Measurements from ENCODE around the gene NUDT14.

The NUDT14 gene

DNA sequence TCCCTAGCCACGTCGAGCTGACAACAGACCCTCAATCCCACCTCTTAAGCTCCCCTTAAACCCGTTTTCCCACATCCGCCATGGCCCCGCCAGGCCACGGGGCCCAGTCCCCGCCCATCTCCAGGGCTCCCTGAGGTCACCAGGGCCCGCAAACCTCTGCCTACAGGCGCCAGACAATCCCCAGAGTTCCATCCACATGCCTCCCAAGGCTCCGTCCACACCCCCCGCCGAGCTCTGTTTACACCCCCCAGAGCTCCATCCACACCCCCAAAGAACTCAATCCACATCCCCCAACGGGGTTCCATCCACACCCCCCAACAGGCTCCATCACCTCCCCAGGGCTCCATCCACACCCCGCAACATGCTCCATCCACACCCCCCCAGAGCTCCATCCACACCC is 21.8 kb downstream of the NUDT14 start:
- DNase-seq (ENCODE audit: low read depth in 3 of 3) = no peak

DNA sequence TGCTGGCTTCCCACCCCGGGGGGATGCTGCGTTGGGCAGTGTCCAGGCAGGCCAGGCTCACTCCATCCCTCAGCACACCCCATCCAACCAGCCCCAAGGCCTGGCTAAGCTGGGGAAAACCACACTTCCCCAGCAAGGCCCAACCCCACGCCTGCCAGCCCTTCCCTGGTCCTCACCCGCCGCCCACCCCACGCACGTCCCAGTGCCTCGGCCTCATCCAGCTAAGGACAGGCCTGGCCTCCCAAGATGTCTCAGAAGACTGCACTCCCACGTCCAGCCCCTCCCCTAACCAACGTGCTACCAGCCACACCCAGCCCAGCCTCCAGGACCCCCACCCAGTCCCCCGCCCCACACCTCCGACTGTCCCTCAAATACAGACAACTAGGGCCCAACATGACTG is 22.3 kb downstream of the NUDT14 start:
- DNase-seq (ENCODE audit: low read depth in 3 of 3) = no peak

DNA sequence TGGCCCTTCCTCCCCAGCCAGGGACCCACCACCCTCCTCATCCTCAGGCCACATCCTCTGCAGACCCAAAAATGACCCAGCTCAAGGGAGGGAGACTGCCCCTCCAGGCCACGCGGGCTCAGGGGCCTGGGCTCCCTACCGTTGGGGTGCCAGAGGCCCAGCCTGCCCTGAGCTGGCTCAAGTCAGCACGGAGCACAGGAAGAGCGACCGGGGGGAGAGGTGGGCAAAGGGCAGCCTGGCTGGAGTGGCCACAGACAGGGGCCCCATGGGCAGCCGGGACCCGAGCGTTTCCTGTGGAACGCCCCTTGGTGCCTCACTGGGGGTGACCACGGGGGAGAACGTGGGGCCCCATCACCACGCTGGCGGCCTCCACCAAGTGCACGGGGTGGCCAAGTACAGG is 23.2 kb downstream of the NUDT14 start:
- DNase-seq (ENCODE audit: low read depth in 3 of 3) = no peak

DNA sequence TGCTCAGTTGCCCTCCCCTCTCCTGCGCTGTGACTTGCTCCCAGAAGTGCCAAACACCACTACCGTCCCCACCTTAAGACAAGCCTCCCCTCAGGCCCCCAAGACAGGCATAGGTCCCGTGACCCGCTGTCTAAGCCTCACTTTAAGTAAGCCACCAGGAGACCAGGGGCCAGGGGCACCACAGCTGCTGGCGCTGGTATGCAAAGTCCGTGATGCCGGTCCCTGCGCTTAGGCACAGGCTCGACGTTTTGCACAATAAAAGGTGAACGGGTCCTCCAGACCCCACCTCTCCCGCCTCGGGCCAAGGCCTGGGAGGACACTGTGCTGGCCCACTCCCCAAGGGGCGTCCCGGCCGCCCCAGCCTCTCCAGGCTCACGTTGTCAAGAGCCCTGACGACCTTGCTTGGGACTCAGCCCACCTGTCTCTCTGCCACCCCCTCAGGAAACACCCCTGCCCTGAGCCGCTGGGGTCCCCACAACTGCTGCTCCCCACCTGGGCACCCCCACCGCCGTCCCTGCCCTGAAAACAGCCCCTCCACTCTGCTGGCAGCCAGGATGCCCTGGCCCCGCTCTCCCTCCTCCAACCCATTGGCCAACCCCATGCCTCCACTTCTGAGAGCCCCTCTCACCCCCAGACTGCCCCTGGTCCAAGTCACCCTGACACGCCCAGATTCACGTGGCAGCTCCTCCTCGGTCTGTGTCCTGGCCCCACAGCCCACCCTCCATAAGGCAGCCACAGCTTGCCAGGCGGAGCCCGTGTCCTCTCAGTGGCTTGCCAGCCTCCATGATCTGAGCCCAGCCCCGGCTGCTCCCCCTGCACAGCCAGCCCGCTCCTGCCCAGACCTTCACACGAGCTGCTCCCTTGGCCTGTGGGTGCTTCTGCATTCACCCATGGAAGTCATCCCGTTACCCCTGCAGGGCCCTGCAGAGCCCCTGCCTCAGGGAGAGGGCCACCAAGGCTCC is 24.4 kb downstream of the NUDT14 start:
- no peak for DNase-seq (ENCODE audit: low read depth in 3 of 3)

DNA sequence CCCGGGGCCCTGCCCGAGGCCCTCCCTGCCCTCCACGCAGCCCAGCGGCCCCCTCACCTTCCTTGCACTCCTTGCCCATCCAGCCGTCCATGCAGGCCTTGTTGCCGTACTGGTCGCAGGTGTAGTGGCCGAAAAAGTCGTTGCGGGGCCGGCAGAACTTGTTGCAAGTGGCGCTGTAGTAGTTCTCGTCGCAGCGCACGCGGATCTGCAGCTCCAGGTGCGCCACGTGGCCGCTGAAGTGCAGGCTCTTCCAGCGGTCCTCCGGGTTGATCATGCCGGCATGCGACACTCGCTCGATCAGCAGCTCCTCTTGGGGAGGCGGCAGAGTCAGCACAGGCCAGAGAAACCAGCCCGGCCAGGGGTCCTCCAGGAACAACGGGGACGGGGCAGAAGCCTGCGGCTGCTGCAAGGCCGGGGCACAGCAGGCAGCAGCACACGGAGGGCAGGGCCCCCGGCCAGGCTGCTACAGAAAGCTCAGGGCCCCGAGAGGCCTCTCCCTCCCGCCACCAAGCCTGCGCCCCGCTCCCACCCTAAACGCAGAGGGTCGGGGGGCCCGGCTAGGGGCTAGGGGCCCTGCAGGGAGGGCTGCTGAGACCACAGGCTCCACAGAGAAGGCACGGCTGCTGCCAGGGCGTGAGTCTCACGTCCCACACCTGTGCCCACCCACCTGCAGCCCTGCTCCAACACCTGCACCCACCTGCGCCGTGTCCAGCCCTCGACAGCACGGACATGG is 25.3 kb downstream of the NUDT14 start:
- no peak for DNase-seq (ENCODE audit: low read depth in 3 of 3)

DNA sequence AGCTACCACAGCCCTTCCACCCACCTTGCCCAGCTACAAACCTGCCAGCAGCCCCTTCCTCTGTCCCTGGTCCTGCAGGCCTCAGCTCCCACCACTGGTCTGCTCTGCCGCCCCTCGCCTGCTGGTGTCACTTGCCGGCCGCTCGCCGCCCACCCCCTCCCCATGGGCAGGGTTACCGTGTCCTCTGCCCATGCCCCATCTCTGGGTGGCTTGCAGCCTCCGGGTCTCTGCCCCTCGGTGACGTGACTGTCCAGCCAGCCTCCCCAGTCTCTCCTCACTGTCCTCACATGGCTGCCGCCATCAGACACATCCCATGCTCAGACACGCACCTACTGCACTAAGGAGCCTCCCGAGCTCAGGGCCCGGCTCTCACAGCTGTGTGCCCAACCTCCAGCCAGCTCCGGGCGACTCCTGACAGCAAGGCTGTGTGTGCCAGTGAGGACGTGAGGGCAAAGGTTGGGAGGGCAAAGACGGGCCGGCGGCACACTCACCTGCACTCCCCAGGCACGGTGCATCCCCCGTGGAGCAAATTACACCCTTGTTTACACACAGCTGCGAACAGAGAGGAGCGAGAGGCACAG is 26.0 kb downstream of the NUDT14 start:
- DNase-seq (ENCODE audit: low read depth in 3 of 3) = no peak

DNA sequence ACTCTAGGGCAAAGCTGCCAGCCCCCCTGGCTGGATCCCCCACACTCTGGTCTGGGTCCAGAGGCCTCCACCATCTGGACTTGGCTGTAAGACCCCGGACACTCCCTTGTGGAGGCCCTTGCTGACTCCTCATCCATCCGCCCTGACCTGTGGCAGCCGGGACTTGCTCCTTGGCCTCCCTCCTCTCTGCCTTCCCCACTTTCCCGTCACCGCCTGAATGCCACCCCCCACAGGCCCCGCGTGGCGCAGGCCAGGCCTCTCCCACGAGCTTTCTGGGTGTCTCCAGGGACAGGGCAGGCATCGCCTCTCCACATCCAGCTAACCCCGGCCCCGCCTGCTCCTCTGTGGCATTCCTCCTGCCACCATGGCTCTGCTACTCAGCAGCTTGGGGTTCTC is 26.6 kb downstream of the NUDT14 start:
- DNase-seq (ENCODE audit: low read depth in 3 of 3) = no peak

DNA sequence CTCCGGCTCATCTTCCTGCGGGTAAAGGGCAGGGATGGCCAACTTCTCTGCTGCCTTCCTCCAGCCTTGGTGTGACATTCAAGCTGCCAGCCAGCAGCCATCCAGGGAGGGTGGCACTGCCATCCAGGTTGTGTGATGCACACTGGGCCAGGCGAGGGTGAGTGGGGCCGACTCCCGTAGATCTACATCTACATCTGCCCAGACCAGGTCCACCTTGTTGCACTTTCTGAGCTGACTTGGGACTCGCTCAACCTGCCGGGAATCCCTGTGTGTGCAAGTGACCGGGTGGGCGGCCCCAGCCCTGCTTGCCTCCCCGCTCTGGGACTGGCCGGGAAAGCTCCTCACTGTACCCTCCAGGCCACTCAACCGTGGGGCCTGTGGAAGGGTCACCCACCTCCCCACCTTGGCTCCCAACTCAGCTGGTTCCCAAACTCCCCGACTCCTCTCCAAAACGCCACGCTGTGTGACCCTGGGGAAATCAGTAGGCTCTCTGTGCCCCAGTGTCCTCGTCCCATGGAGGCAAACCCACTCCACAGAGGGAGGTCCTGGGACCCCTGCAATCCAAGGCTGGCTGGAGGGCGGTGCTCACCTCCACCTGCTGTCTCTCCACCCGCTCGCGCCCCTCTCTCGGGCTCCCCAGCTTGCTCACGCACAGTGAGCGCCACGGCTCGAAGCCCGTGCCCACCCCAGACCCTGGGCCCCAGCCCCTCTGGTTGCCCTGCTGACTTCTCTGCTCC is 27.2 kb downstream of the NUDT14 start:
- DNase-seq (ENCODE audit: low read depth in 3 of 3) = no peak

DNA sequence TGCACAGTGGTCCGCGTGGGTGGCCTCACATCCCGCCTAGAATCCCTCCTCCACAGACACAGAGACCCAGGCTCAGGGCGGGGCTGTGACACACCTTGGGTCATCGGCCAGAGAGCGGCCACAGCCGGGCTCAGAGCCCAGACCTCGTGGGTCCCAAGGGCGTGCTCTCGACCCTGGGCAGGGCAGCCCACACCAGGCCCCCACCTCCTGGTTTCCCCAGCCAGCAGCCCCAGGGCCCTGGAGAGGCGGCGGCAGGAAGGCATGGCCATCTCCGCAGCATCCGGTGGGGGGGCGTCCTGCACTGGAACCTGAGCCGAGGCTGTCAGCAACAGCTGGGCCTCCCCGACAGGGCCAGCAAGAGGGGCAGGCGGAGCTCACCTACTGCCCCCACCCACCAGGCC is 27.8 kb downstream of the NUDT14 start:
- DNase-seq (ENCODE audit: low read depth in 3 of 3) = no peak

DNA sequence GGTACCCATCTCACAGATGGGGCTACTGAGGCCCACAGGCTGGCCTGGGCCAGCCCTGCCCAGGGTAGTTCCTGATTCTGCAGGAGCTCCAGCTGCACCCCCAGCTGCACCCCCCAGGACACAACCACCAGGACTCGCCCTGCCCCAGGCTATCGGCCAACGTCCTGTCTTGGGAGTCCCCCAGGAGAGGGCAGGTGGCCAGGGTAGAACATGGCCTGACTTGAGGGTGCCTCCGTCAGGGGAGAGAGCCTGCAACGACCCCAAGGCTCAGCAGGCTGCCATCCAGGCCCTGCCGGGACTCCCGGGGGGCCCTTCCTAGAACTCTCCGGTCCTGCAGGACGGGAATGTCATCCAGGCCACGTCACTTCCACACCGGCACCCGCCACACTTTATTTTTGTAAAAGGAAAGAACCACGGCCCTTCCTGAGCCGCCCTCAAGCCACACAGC is 28.3 kb downstream of the NUDT14 start:
- DNase-seq (ENCODE audit: low read depth in 3 of 3) = no peak

DNA sequence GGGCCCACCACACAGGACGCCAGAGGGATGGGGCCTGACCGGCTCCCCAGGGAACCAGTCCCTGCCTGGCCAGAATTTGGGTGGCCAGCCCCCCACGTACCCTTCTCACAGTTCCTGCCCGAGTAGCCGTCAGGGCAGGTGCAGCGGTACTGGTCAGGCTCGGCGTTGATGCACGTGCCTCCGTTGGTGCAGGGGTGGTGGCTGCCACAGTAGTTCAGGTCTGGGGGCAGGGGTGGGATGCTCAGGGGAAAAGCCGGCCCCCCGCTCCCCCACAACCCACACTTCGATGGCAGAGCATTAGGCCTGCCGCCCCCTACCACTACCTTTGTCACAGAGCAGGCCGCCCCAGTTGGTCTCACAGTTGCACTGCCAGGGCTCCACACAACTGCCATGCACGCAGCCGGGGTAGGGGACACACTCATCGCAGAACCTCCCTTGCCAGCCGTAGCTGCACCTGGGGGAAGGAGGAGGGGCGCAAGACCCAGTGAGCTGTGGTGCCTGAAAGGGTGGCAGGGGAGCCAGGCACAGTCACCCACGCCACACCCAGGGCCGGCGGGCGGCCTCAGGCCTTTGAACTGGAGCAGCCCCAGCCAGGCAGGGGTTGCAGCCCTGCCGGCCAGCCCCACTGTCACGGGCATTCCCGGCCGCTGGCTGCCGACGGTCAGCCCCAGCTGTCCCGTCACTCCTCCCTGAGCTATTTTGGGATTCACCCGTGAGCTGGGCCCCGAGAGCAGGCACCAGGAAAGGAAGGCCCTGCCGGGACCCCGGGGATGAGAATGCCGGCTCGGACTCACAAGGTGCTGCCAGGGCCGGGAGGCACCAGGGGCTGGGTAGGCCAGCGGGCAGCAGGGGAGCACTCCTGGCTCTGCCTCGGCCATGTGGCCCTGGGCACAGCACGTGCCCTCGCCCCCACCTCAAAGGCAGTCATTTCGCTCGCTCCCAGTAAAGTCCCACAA is 29.0 kb downstream of the NUDT14 start:
- DNase-seq (ENCODE audit: low read depth in 3 of 3) = no peak

DNA sequence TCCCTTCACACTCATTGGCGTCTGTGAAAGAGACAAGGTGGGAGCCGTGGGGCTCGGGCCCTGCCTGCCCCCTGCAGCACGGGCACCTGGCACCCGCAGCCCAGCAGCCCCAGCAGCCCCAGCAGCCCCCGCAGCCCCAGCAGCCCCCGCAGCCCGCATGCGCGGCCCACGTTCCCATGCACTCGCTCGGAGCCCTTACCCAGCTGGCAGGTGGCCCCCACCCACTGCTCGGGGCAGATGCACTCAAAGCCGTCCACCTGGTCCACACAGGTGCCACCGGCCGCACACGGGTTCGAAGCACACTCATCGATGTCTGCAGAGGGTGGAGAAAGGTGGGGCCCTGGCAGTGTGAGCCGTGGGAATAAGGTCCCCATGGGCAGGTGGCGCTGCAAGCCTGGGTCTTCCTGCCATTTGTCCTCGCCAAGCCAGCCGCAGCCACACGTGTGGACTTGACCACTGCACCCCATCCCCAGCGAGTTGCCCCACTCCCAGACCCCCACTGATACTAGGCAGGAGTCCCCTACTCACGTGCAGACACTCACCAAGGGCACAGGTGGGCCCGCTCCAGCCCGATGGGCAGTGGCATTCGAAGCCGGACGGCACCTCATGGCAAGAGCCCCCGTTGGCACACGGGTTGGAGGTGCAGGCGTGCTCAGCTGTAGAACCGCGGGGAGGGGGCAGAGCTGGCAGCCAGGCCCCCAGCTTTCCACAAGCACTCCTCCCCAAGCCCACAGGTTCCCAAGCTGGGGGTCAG is 29.9 kb downstream of the NUDT14 start:
- DNase-seq (ENCODE audit: low read depth in 3 of 3) = no peak

DNA sequence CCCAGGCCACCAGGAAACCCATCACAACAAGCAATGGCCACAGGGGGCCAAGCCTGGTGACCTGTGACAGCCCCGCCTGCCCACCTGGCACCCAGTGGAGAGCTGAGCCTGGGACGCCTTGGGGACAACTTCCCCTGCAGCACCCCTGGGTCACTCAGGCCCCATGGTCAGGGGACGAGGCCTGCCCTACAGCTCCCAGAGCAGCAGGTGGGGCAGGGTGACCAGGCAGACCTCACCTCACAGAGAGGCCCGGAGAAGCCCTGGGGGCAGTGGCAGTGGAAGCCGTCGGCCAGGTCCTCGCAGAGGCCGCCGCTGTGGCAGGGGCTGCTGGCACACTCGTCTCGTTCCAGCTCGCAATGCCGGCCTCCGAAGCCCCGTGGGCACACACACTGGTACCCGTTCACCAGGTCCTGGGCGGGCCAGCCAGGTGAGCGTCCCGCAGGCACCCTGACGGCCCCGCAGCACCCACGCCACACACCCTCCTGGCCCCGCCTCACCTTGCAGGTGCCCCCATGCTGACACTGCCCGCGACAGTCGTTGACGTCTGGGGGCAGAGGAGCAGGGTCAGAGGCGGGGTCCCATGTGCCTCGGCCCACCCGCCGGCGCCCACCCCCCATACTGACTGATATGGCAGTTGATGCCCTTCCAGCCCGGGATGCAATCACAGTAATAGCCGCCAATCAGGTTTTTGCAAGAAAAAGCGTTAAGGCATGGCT is 30.6 kb downstream of the NUDT14 start:
- no peak for DNase-seq (ENCODE audit: low read depth in 3 of 3)

DNA sequence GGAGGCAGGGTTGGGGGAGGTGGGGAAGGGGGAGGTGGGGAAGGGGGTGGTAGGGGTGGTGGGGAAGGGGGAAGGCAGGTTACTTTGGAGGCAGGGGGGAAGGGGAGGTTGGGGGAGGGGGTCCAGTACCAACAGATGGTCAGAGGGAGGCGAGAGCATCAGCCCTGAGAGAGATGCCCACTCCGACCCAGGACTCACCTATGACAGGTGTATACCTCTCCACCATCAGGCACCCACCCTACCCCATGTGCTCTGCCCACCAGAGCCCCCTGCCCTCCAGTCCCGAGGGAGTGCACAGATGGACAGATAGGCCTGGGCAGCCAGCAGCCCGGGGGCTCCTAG is 31.1 kb downstream of the NUDT14 start:
- no peak for DNase-seq (ENCODE audit: low read depth in 3 of 3)

DNA sequence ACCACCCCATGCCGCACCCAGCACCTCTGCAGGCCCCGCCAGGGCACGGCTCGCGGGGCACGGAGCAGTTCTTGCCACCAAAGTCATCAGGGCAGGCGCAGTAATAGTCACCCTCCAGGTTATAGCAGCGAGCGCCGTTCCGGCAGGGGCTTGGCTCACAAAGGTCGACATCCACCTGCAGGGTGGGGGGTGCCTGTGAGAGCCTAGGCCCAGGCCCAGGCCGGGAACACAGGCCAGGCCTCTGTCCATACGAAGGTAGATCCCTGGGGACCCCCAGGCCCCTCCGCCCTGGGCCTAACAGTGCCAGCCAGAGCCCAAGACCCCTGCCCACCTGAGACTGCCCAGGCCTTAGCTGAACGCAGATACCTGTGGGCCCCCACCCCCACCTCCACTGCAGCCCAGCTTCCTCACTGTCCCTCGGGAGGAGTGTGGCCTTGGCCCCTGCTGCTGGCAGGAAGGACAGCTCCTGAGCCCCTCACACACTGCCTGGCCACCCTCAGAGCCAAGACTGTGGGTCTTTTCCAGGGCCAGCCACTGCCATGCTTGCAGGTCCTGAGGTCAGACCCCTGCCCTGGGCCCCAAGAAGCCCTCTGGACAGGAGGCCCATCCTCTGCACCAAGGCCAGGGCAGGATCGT is 31.8 kb downstream of the NUDT14 start:
- no peak for DNase-seq (ENCODE audit: low read depth in 3 of 3)

DNA sequence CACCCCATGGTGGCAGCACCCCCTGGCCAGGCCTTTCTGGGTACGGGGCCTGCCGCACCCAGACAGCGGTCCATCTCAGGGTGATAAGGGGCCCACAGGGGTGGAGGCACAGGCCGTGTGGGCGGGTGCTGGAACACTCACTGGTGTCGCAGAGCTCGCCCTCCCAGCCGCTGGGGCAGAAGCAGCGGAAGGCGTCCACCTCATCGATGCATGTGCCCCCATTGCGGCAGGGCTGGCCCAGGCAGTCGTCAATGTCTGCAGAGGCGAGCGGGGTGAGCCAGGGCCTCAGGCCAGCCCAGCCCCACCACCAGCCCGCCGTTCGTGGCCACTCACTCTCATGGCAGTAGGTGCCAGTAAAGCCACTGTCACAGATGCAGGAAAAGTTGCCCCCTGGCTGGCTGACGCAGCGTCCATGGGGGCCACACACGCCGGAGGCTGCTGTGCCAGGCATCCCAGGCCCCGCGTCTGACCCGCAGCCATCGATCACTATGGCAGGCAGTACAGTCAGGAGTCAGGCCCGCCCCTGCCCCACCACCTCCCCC is 32.4 kb downstream of the NUDT14 start:
- DNase-seq (ENCODE audit: low read depth in 3 of 3) = no peak

DNA sequence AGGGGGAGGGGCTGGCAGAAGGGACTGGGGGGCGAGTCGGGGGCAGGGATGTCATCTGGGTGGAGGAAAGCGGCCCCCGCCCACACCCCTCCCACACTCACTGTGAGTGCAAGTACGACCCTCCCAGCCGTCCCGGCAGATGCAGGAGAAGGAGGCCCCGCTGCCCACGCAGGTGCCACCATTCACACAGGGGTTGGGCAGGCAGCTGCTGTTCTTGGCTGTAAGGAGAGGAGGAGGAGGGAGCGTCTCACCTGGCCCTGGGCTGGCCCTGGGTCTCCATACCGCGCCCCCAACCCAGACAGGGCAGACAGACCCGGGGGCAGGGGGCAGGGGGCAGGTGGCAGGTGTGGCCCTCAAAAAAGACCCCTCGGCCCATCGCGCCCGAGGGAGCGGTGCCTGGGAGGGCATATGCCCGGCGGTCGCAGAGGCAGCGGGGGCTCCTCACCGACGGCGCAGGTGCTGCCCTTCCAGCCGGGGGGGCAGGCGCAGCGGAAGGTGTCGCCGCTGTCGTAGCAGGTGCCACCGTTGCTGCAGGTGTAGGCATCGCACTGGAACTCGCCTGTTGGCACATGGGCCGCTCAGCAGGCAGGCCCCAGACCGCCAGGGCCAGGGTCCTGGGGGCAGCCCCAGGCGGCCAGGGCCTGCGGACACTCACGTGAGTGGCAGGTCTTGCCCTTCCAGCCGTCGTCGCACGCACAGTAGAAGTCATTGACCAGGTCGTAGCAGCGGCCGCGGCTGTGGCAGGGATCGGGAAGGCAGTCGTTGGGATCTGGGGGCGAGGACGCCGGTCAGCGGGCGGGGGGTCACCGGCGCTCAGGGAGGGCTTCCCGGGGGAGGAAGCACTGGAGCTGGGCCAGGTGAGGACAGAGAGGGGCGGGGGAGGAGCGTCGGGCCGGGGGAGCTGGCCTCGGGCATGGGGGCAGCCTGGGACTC is 33.2 kb downstream of the NUDT14 start:
- no peak for DNase-seq (ENCODE audit: low read depth in 3 of 3)

Data from stimulated activated CD4-positive, alpha-beta T cell treated with anti-CD3 and anti-CD28 coated beads, TNF-alpha, amount 100 ng/mL, for 4 hours (primary cell).